ENCODE measurements around the gene POLDIP3.

POLDIP3 gene

DNA sequence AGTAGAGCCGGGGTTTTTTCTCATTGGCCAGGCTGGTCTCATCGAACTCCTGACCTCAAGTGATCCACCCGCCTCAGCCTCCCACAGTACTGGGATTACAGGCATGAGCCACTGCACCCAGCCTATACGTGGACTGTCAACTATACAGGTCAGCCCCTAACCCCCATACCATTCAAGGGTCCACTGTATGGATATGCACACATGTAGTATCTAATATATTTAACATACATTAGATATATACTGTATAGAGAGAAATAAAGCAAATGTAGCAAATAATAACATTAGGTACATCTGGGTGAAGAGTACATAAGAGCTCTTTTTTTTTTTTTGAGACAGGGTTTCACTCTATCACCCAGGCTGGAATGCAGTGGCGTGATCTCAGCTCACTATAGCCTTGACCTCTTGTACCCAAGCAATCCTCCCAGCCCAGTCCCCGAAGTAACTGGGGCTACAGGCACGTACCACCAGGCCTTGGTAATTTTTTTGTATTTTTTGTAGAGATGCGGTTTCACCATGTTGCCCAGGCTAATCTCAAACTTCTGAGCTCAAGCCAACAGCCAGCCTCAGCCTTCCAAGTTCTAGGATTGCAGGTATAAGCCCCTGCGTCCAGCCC lies 27.2 kb upstream of the POLDIP3 start:
- DNase-seq: no peak

DNA sequence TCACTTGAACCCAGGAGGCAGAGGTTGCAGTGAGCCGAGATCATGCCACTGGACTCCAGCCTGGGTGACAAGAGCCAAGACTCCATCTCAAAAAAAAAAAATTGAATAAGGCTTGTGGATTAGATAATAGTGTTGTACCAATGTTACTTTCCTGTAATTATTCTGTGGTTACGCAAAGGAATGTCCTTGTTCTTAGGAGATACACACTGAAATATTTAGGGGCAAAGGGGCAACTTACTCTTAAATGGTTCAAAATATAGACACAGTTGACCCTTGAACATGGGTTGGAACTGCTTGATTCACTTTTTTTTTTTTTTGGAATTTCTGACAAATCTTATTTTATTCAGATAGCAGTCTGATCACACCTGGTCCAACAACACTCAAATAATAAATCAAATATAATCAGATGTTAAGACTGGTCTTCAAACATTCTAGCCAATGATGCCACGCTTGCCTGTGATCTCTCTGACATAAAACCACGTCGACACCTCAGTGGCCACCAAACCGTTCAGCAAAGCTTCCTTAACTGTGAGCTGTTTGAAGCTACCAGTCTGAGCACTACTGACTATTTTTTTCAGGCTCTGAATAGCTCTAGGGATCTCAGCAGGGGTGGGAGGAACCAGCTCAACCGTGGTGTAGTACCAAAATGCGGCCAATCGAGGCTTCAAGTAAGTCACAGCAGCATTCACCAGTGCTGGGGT lies 25.0 kb upstream of the POLDIP3 start:
- DNase-seq: no peak

DNA sequence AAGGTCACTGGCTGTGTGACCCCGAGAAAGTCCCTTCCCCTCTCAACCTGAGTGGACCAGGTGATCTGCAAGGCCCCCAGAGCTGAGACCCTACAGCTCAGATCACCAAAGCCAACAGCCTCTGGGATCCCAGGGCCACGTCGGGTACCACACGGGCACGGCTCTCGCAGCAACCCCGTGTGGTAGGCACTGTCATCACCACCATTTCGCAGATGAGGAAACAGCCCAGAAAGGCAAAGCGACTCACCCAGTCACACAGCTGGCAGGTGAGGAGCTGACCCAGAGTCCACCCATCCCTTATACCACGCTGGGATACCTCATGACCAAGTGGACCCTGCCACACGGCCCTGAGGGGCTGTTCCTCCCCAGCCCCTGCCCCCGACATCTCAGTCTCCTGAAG lies 22.9 kb upstream of the POLDIP3 start:
- DNase-seq: no peak

DNA sequence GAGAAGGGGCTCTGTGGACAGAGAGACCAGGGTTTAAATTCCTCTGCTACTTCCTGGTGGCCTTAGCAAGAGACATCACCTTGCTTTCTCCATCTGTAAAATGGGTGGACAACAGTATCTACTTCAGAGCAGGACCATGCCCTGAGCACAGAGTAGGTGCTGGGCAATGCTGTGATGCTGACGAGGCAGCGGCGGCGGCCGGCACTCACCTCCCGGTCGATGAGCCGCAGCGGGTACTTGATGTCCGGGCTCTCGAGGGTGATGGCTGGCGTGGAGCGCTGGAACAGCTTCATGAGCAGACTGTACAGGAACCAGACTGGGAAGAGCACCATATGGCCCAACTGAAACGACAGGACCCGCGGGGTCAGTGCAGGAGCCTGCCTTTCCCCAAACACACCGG lies 21.8 kb upstream of the POLDIP3 start:
- DNase-seq: no peak

DNA sequence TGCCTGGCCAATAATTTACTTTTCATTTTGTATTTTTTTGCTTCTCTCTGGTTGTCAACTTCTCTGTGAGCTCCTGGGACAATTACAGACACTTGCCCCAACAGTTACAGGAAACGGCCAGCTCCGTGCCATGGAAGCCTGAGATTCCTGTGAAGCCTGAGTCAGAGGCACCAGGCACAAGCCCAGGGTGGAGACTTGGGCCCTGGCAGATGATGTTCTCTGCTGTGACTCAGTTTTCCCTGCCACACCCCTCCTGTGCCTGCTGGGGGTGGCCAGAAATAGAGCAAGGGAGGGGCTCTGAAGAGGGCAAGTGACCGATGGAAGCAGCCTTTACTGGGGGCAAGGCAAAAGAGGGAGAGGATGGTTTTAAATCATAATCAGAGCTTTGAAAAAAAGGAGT lies 20.8 kb upstream of the POLDIP3 start:
- DNase-seq: no peak

DNA sequence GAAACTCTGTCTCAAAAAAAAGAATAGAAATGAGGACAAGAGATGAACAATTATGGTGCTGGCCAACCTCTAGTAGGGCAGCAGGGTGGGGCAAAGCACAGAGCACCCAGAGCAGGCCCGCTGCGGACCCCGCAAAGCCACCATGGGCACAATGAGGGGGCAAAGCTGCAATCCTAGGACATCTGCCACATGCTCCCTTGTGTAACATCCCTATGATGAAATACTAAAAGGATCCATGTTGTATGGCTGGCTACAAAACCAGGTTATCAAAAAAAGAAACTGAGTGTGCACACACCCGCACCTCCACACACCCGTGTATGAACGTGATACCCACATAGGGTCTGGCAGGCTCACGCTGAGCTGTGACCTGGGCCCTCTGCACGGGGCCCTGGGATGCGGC lies 18.3 kb upstream of the POLDIP3 start:
- no peak for DNase-seq

DNA sequence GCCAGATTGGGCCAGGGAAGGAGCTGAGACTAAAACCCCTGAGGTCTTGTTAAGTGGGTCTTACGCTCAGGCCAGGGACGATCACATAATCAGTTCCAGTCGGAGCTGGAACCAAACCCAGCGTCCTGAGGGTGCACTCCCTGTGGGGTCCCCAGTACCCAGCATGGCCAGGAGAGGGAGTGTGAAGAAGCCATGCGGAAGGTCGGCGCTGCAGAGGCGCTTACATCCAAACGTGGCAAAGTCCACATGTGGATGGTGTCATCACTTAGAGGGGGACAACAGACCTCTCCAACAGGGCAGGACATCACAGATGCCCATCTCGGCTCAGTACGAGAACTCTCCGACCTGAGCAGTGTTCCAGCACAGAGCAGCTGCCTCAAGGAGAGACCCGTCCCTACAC lies 17.4 kb upstream of the POLDIP3 start:
- no peak for DNase-seq

DNA sequence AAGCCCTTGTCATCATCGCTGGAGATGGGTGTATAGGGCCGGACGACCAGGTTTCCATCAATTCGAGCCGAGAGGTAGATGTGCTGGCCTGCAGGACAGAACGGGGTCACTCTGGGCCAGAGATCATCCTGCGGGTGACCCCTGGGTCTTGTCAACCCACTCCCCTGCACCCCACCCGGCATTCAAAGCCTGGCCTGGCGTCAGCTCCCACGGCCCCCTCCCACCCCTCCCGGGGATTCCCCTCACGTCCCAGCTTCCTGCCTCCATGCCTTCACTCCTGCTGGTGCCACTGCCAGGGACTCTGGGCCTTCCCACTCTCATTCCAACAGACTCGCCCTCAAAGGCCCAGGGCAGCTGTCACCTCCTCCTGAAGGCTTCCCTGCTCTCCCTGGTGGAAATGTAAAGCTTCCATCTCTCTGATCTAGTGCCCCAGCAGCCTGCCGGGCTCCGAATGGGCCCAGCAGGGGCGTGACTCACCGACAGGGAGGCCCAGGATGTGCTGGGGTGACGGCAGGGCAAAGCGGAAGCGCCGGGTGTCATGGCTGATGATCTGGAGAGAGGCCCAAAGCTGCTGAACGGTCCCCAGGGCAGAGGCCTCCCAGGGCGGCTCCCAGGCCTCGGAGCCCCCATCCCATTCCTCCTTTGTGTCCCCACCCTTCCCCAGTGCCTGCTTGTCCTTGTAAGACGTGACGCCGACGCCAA lies 16.4 kb upstream of the POLDIP3 start:
- DNase-seq: no peak

DNA sequence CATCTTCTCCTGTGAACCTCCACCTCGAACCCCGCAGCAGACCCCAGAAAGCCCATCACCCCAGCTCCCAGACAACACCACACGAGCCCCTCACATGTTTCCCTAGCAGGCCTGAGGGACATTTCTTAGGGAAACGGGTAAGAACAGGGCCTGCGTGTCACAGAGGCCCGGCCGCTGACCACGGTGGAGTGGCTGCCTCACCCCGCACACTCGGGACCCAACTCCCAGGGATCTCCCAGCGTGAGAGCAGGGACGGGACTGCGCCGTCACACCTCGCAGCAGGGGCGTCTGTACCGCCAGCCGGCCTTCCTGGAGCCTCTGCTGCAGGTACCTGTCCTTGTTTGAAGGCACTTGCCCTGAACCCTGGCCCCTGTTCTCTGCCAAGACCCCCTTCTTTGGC lies 15.5 kb upstream of the POLDIP3 start:
- no peak for DNase-seq

DNA sequence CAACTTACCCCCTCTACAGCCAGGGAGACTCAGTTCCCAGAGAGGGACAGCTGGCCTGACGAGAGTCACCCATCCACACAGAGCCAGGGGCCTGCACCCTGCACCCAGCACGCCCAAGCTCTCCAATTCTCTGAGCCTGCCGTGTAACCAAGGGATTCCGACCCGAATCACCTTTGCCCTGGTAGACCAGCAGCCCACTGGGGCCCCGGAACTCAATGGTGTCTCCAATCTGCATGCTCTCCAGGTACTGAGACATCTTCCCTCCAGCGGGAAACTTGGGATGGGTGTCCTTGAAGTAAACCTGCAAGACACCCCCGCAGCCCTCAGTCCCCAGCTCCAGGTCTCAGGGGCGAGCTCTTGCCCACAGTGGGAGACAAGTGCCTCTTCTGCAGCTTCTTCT lies 13.3 kb upstream of the POLDIP3 start:
- DNase-seq: no peak

DNA sequence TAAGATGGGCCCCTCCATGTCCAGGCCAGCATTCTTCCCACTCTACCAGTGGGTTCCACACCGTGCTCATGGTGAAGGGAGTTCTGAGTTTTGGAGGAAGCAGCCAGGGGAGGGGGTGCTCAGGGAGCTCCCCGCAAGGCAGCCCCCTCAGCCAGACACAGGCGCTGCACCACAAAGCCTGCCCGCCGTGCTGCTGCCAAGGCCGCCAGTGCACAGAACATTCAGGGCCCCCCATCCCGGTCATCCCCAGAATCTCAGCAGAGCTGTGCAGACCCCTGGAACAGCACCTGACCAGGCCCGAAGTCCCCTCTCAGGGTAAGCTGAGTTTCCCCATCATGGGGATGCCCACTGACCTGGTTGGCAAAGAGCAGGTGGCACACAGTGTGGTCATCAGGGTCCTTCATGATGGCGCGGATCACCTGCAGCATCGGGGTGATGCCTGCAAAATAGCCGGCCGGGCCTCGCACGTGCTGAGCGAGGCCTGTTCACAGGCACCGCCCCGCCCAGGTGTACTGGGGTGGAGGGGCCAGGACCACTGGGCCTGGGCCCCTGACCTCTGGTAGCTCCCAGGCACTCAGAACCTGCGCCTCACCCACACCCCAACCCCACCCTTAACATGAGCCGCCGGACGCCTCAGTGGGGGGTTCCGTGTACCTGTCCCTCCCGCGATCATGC lies 12.4 kb upstream of the POLDIP3 start:
- DNase-seq: no peak

DNA sequence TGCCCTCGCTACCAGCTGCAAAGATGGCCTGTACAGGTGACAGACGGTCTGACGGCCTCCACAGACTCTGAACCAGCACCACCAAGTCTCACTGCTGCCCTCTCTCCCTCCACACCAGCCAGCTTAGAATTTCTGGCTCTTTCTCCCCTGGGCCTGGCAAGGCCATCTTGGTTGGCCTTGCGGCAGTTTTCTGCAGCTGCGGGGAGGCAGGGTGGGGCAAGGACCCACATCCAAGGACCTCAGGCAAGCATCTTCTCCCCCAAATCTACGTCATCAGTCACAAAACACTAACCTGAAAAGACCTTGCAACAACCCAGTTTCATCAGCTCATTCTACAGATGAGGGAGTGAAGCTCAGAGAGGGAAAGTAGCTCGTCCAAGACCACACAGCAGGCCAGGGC lies 11.7 kb upstream of the POLDIP3 start:
- DNase-seq: no peak

DNA sequence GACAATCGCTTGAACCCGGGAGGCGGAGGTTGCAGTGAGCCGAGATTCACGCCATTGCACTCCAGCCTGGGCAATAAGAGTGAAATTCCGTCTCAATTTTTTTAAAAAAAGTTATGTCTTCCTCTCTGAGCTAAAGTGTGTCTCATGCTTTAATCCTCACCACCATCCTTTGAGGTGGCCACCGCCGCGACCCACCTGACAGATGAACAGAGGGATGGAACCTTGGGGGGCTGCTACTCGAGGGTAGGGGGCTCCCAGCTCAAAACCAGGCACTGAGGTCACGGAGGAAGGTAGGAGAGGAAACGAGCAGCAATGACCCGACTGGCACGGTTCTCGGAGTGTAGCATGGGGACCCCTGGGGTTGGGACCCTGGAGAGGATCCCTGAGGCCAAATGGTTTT lies 10.7 kb upstream of the POLDIP3 start:
- no peak for DNase-seq

DNA sequence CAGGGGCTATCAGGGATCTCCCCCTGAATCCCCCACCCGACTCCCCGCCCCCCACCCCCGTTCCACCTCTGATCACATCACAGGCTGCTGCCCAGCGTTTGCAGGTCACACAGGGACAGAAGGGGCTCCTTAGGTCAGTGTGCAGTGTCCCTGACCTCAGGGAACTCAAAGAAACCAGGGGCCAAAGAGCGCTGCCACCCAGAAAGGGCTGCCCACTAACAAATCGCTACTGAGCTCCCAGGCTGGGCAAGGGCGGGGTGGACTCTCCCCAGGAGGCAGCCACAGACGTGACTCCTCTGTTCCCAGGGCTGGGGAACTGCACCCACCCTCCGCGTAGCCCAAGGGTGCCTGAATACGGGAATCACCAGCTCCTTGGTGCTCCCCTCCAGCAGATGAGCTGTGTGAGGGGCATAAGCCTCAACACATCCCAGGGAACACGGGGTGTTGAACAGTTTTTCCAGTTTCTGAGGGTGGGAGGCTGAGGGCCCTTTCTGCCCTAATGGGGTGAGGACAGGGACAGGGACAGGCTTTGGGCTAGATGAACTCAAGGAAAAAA lies 9.9 kb upstream of the POLDIP3 start:
- no peak for DNase-seq

DNA sequence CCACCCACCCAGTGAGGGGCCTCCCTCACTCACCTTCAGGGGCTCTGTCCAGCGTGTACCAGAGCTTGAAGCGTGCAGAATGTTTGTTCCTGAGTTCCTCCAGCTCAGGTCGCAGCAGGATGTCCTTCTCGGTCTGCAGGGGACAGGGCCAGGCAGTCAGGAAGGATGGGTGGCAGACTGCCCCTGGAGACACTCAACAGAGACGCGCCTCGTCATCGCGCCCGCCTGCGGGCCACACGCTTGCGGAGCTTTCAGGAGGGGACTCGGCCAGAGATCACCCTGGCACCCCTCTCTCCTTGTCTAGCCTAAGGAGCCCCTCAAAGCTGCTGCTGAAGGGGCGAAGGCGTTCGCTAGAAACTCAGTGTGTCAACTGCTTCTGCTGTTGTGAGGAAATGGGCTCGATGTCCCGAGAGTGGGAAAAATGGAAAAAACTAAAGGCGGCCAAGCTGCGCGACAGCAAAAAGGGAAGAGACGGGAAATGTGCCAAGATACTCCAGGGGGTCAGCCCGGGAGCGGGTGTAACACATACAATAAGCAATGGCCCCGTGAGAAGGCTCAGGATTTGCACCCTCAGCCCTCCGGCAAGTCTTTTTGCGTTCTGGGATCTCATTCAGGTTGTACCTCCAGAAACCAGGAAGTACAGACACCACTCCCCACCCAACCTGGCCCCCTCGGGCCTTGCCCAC lies 9.2 kb upstream of the POLDIP3 start:
- DNase-seq: no peak

DNA sequence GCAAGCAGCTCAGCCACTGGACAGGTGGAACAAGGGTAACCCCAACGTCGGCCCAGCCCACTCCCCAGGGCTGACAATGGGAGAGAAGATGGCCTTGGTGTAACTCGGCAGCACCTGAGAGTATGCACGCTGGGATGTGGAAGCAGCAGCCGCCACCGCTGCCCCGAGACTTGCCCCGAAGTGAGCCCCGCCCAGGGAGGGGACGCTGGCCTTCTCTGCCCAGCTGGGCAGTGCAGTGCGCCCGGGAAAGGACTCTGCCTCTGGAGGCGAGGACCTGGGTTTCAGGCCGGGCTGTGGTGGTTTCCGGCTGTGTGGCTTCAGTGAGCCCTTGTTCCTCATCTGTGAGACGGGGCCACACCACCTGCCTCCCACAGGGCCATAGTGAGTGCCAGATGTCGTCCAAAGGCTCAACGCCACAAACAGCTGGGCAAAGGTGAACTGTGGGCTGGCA lies 8.6 kb upstream of the POLDIP3 start:
- DNase-seq: peak in 1 of 2 donors; percentile 35

DNA sequence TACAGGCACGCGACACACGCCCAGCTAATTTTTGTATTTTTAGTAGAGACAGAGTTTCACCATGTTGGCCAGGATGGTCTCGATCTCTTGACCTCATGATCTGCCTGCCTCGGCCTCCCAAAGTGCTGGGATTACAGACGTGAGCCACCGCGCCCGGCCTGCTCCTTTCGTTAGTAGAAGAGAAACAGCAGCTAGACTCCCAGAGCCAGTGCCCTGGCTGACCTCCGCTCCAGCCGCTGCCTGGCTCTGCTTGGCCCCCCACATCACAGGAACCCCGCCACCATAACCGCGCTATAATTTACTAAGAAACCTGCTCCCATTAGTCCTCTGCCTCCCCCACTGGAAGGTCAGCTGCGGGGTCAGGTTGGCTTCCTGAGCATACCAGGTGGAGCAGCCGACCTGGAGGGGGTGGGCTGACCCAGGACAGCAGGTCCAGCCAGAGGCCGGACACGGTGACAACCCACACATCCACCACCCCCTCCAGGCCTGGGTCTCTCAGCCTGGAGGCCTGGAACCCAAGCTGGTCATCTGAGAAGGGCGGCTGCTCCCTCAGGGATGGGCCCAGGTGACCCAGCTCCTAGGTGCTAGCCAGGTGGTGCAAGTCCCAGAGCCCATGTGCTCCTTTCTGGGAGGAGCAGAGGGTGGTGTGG lies 7.5 kb upstream of the POLDIP3 start:
- DNase-seq: no peak

DNA sequence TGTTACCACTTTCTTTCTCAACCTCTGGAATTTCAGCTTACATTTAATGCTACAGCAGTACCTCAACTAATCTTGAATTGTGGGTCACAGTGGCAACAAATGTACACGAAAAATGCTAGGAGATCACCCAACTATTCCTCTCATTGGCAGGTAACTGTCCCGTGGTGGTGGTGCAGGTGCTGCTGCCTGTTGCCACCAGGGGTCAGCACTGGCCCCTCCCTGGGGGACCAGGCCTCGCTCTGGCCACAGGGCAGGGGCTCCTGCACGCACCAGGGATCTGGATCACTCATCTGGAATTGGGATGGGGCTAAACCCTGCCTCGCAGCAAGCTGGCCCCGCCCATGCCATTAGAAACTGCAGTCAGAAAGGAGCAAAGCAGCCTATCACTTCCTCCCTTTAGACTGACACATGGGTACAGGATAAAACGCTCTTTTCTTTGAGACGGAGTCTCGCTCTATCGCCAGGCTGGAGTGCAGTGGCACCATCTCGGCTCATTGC lies 6.9 kb upstream of the POLDIP3 start:
- peak; percentile 53 to 64 for DNase-seq

DNA sequence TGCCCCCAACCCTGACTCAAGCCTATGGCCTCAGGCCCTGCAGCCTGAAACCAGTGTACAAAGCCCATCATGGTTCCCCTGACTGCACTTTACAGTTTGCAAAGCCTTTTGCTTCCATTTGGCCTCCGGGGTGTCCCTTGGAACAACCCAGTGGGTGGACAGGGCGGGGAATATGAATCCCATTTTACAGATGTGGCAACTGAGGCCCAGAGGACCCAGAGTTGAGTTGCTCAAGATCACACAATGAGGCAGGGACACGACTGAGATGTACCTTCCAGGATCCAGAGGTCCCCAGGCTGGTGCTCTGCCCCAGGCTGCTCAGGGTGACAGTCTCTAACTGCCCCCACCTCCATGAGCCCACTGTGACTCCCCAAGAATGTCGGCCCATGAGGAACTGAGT lies 5.4 kb upstream of the POLDIP3 start:
- no peak for DNase-seq

DNA sequence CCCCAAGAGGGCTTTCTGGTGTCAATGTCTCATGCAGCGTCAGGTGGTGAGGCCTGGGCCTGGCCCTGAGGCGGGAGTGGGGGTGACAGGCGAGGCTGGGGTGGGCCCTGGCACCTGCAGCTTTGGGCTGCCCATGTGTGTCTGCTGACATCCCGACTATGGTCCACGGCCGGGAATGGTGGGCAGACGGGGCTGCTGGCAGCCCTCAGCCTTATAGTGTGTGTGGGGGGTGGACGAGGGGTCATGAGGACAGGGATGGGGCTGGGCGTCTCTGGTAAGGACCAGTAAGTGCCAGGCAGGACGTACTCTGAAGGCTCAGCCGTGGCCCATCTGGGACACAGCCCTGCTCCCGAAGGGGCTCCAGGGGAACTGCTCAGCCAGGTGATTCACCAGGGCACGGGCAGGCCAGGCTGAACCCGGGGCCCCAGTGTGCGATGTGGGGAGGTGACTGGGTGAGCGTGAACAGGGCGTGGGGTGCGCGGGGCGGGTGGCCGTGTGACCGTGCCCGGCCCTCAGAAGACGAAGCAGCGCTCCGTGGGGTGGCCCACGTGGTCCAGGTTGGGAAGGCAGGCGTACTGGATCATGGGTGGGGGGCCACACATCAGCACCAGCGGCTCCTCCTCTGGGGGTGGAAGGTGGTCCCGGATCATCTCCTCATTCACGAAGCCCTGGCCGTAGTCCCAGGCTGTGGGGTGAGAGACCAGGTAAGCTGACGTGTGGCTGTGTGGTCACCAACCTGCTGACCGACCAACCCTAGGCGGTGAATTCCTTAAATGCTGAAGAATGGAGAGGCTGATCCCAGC lies 4.8 kb upstream of the POLDIP3 start:
- no peak for DNase-seq
